ENCODE data around the gene SENP2.

GRCh38 chr3:185631508-185632206 lies 45.6 kb downstream of the SENP2 start:
- TF ChIP-seq CTCF (IDR thresholded peaks at IDR 0.05; ENCODE audit: low read length) (no peak), EZH2 (optimal IDR thresholded peaks at IDR 0.05; ENCODE audit: low read depth, low read length) (no peak), EZH2phosphoT487 (IDR thresholded peaks at IDR 0.05; ENCODE audit: low read length) (no peak)
